Measurements from ENCODE around the gene PTPRM.

- TF ChIP-seq CTCF (IDR thresholded peaks at IDR 0.05) (no peak), POLR2AphosphoS5 (IDR thresholded peaks at IDR 0.05) (no peak), EP300 (IDR thresholded peaks at IDR 0.05) (no peak)
Measured at GRCh38 chr18:7584646-7585275, 17.6 kb downstream of the PTPRM start.

All from gastroesophageal sphincter (tissue), 3 donors.